HFFc6 (cell line): Measurements from ENCODE around the gene MYT1. TPM values are rescaled to one million over a fixed set of nuclear protein-coding genes. Genes with fewer than 3 reads are reported as not detected.

Source experiments
- DNase-seq: peaks from one replicate; pipeline ENCODE4 v3.0.0-alpha.2; 2018
- H3K27ac Mint-ChIP-seq: 2 replicates; pipeline ENCODE4 v1.8.0; 2020; ENCODE audit warnings: mild to moderate bottlenecking, mixed read lengths
- H3K27me3 Mint-ChIP-seq: 2 replicates; pipeline ENCODE4 v1.8.0; 2021; ENCODE audit warnings: mild to moderate bottlenecking, moderate library complexity, mixed read lengths; ENCODE audit not compliant: insufficient read depth
- H3K36me3 Mint-ChIP-seq: 2 replicates; pipeline ENCODE4 v1.8.0; 2021; ENCODE audit warnings: low read depth, mixed read lengths
- H3K4me1 Mint-ChIP-seq: 2 replicates; pipeline ENCODE4 v1.8.0; 2020; ENCODE audit warnings: low read depth, mixed read lengths
- H3K4me3 Mint-ChIP-seq: 2 replicates; pipeline ENCODE4 v1.8.0; 2020; ENCODE audit warnings: mild to moderate bottlenecking, moderate library complexity, mixed read lengths
- H3K9me3 Mint-ChIP-seq: 2 replicates; pipeline ENCODE4 v1.8.0; 2020; ENCODE audit warnings: mild to moderate bottlenecking, mixed read lengths
- CTCF ChIP-seq: fragments of 200-600 bp; sonication (generic); IDR thresholded peaks from 2 replicates; pipeline ENCODE4 v1.5.0; 2021; ENCODE audit warnings: antibody characterized with exemption, mild to moderate bottlenecking
- total RNA-seq, 6 experiments: library from RNA; stranded (reverse); fragmentation: NEBNext Ultra II Directional; extraction: Animal tissue kit (Norgen Biotek cat#: 25700); gene quantifications; 2 replicates in 1 of 6; 3 replicates in 5 of 6; pipeline ENCODE4 v1.2.3, GENCODE V29; 2021

The MYT1 gene
- total RNA-seq, 6 experiments from 2014 or later, result not detected

GRCh38 chr20:64203037-64203777 is 39.0 kb downstream of the MYT1 start:
- H3K4me3 Mint-ChIP-seq, result no peak overlapping the region
- no peaks in the 10 kb centered on the region; the same call in 1 of the 2 replicates for H3K9me3 Mint-ChIP-seq
- no peaks in the 10 kb centered on the region for H3K36me3 Mint-ChIP-seq
- H3K27ac Mint-ChIP-seq, result no peak overlapping the region
- peaks cover 27% of the 10 kb centered on the region for H3K27me3 Mint-ChIP-seq
- no peaks in the 10 kb centered on the region for H3K4me1 Mint-ChIP-seq
- no peak for DNase-seq
- TF ChIP-seq CTCF, result no peak

- H3K27me3 Mint-ChIP-seq, result peaks cover 25% of the 10 kb centered on the region
- H3K4me1 Mint-ChIP-seq, result no peaks in the 10 kb centered on the region
- H3K27ac Mint-ChIP-seq, result no peak overlapping the region
- H3K36me3 Mint-ChIP-seq, result no peaks in the 10 kb centered on the region
- H3K9me3 Mint-ChIP-seq, result no peaks in the 10 kb centered on the region; the same call in 1 of the 2 replicates
- no peak for DNase-seq
- no peak overlapping the region for H3K4me3 Mint-ChIP-seq
- no peak for TF ChIP-seq CTCF
Measured at GRCh38 chr20:64205611-64206026, 41.4 kb downstream of the MYT1 start.

- Mint-ChIP-seq H3K27ac (no peak overlapping the region), H3K27me3 (peaks cover 30% of the 10 kb centered on the region), H3K36me3 (no peaks in the 10 kb centered on the region), H3K9me3 (no peaks in the 10 kb centered on the region), H3K4me1 (no peaks in the 10 kb centered on the region), H3K4me3 (no peak overlapping the region)
- TF ChIP-seq CTCF, result no peak
- DNase-seq, result no peak
Measured at GRCh38 chr20:64206614-64207013, 42.4 kb downstream of the MYT1 start.

- no peaks in the 10 kb centered on the region for H3K36me3 Mint-ChIP-seq
- peaks cover 36% of the 10 kb centered on the region for H3K27me3 Mint-ChIP-seq
- TF ChIP-seq CTCF, result no peak
- no peaks in the 10 kb centered on the region for H3K9me3 Mint-ChIP-seq
- H3K4me1 Mint-ChIP-seq, result peaks cover 5% of the 10 kb centered on the region
- no peak overlapping the region for H3K27ac Mint-ChIP-seq
- no peak for DNase-seq
- no peak overlapping the region for H3K4me3 Mint-ChIP-seq
Measured at GRCh38 chr20:64207641-64208590, 43.7 kb downstream of the MYT1 start.

GRCh38 chr20:64209148-64209547 is 44.9 kb downstream of the MYT1 start:
- Mint-ChIP-seq H3K36me3 (no peaks in the 10 kb centered on the region), H3K9me3 (no peaks in the 10 kb centered on the region), H3K27ac (no peak overlapping the region), H3K4me3 (no peak overlapping the region), H3K27me3 (peaks cover 48% of the 10 kb centered on the region), H3K4me1 (peaks cover 7% of the 10 kb centered on the region)
- no peak for TF ChIP-seq CTCF
- DNase-seq, result no peak
